HG03135 (cell line): ENCODE measurements around the gene LILRB1.
"Not testable (repeated sequence)": the region's sequence is repeated elsewhere in the genome, so short reads cannot be mapped to it uniquely, and the experiment has no call there.

Experiments used
- ATAC-seq: cut with Tn5 transposase; IDR thresholded peaks from one replicate; pipeline ENCODE4 v1.9.1; 2021; ENCODE audit warnings: mild to moderate bottlenecking, moderate library complexity; ENCODE audit not compliant: unreplicated experiment

Gene LILRB1

DNA sequence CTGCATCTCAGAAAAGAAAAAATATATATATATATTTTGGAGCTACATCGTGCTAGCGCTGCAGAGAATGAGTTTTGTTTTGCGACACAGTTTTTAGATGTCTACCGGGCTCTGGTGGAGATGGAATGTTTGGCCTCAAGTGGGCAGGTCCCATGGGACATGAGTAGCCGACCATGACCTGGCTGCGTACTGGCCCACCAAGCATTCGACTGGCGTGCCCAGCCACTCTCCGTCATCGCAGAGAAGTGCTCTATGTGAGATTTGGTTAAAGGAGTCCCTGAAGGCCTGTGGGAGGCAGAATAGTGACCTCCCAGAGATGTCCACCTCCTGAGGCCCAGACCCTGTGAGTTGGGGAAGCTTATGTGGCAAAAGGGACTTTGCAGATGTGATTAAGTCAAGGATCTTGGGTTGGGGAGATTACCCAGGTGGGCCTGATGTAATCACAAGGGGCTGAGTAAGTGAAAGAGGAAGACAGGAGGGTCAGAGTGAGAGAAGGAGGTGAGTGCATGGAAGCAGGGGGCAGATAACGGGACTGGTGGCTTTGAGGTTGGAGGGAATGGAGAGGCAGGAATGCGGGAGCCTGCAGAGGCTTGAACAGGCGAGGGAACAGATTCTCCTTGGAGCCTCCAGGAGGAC, 31.7 kb downstream of the LILRB1 start:
- no peak for ATAC-seq

- no peak for ATAC-seq
Measured at GRCh38 chr19:54662730-54663129, 32.4 kb downstream of the LILRB1 start, which contains the start of gene LILRB4. Gene LILRB4 (plus strand): TSS chr19:54662985. CDS start chr19:54663034, 49 bp downstream.

DNA sequence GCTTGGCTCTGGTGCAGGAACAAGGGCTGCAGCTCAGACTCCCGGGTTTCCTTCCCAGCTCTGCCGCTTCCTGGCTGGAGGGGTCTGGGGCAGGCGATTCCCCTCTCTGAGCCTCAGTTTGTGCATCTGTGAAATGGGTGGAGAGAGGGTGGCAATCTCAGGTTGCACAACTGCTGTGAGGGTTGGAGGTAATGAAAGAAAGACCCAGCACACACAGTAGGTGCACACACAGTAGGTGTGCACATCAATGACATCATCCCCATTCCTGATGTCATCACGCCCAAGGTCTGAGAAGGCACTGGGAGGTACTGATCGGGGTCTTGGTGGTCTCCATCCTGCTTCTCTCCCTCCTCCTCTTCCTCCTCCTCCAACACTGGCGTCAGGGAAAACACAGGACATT, 35.2 kb downstream of the LILRB1 start:
- ATAC-seq, result no peak

GRCh38 chr19:54667217-54667616, 36.9 kb downstream of the LILRB1 start:
- no peak for ATAC-seq

GRCh38 chr19:54668353-54668752, 38.1 kb downstream of the LILRB1 start:
- no peak for ATAC-seq

DNA sequence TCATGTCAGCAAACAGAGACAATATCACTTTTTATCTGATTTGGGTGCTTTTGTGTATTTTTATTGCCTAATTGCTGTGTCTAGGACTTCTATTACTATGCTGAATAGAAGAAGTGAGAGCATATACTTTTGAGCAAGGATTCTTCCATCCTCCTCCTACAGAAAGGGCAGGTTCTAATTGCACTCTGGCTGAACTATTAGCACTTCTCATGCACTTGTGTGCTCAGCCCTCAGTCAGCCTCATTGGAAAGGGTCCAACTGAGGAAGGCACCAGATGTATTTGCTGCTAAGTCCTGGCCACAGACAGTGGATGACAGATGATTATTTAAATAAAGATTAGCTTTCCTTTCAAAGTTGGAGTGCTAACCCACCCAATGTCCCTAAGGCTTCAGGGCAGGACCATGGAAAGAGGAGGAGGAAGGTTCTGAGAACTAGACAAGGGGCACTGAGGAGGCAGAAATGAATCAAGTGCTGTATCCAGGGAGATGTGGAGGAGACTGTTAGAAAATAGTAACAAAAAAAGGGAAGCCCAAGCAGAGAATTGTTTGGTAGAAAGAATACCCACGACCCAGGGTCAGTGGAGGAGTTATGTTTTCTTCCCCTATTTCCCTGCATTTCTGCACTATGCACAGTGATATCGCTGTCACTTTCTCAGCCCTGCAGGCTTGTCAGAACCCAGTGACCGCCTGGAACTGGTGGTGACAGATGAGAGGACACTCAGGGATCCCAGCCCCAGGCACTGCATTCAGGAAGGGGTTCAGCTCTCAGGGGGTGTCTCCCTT, 40.5 kb downstream of the LILRB1 start:
- no peak for ATAC-seq

- no peak for ATAC-seq
Measured at GRCh38 chr19:54673222-54673621, 42.9 kb downstream of the LILRB1 start.

DNA sequence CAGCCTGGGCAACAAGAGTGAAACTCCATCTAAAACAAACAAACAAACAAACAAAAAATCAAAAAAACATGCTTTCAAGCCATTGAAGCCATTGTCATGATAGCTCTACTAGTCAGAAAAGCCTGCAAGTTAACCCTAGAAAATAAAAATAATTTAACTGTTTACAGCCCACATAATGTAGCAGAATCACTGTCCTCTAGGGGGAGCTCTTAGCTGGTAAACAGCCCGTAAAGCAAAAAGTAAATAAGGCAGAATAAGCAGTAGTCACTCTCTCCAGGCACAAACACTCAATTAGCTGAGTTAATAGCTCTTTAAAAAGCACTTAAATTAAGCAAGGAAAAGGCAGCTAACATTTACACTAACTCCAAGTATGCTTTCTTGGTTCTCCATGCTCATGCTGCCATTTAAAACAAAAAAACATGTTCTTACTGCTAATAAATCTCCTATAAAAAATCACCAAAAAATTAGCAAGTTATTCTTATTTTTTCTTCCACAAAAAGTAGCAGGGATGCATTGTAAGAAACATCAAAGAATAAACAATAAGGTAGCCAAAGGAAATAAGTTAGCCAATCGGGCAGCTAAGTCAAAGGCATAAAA, 43.8 kb downstream of the LILRB1 start:
- ATAC-seq, result no peak

DNA sequence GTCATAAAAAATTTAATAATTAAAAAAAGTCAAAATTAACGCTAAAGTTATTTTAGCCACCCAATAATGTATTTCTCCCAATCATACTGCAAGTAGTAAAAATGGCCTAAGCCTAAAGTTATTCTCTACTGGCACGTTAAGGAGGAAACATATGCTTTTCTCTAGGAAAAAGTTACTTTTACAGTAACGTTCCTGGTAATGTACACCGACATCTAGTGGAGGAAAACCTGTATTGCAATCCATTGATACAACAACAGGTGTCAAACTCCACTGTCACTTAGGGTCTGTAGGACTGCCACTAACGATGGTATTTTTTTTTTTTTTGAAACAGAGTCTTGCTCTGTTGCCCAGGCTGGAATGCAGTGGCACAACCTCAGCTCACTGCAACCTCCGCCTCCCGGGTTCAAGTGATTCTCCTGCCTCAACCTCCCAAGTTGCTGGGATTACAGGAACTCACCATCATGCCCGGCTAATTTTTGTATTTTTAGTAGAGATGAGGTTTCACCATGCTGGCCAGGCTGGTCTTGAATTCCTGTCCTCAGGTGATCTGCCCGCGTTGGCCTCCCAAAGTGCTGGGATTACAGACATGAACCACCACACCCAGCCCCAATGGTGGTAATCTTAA, 46.0 kb downstream of the LILRB1 start:
- ATAC-seq, result not testable (repeated sequence)

- no peak for ATAC-seq
Measured at GRCh38 chr19:54677217-54677616, 46.9 kb downstream of the LILRB1 start.

DNA sequence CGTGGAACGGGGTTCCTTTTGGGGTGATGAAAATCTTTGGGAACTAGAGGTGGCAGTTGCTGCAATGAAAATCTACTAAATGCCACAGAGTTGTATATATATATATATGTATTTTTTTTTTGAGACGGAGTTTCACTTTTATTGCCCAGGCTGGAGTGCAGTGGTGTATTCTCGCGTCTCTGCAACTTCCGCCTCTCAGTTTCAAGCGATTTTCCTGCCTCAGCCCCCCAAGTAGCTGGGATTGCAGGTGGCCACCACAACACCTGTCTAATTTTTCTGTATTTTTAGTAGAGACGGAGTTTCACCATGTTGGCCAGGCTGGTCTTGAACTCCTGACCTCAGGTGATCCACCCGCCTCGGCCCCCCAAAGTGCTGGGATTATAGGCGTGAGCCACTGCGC, 51.3 kb downstream of the LILRB1 start:
- ATAC-seq, result not testable (repeated sequence)

DNA sequence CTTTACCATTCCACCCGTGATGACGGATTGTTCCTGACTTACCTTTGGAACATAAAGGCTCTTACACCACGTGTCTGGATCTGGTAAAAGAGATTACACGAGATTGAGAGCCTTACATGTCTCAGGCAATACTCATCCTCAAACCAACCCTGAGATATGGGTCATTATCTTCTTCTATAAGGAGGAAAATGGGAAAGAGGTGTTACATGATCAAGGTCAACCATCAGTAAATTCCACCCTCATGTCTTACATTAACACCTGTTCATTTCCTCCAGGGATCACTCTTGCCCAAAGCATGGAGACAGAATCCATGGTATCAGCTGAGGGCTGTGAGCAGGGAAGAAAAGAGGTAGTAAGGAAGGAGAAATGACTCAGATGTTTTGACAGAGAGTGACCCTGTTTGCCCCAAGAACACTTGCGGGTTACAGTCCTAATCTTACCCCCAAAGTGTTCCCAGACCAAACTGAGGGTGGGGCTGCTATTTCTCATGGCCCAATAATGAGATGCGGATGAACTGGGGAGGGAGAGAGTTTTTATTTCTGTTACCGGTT, 52.1 kb downstream of the LILRB1 start:
- no peak for ATAC-seq

DNA sequence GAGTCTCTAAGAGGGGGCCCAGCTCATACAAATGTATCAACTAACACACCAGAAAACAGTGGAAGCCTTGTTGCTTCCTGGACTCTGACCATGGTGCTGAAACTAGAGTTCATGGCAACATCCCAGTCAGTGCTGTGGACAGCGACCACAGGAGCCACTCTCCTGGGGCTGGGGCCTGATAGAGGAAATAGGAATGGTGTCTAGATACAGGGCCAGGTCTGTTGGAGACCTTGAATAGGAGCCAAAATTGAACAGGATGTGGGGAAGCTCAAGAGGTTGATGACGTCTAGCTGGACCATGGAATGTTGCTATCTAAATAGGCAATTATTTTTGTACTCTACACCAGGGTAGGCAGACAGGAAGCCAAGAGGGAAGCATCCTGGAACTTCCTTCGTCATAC, 54.2 kb downstream of the LILRB1 start:
- ATAC-seq, result no peak
